ENCODE results near the gene UCMA.

Gene UCMA

DNA sequence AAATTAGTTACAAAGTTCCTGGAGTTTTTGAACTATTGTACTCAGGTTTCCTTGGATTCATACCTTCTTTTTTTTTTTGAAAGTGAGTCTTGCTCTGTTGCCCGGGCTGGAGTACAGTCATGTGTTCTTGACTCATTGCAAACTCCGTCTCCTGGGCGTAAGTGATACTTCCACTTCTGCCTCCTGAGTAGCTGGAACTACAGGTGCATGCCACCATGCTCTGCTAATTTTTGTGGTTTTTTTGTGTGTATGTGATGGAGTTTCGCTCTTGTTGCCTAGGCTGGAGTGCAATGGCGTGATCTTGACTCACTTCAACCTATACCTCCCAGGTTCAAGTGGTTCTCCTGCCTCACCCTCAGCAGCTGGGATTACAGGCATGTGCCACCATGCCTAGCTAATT is 50.5 kb downstream of the UCMA start:
- H3K27ac ChIP-seq: no peak overlapping the region
- H3K27me3 ChIP-seq (ENCODE audit: insufficient read depth, low read depth): no peaks in the 10 kb centered on the region
- no peaks in the 10 kb centered on the region for H4K20me1 ChIP-seq (ENCODE audit: insufficient read depth)
- no peaks in the 10 kb centered on the region for H3K79me2 ChIP-seq (ENCODE audit: insufficient read depth, low read depth)
- no peak overlapping the region for H3K9ac ChIP-seq
- H3K4me3 ChIP-seq (IDR thresholded peaks at IDR 0.05; ENCODE audit: insufficient read depth, low read depth, low read length): no peak overlapping the region
- H3K36me3 ChIP-seq (ENCODE audit: insufficient read depth): peaks cover 32% of the 10 kb centered on the region; the same call in 1 of the 2 replicates
- H2AFZ ChIP-seq (ENCODE audit: low read depth): no peak overlapping the region
- TF ChIP-seq, protein P1, sequence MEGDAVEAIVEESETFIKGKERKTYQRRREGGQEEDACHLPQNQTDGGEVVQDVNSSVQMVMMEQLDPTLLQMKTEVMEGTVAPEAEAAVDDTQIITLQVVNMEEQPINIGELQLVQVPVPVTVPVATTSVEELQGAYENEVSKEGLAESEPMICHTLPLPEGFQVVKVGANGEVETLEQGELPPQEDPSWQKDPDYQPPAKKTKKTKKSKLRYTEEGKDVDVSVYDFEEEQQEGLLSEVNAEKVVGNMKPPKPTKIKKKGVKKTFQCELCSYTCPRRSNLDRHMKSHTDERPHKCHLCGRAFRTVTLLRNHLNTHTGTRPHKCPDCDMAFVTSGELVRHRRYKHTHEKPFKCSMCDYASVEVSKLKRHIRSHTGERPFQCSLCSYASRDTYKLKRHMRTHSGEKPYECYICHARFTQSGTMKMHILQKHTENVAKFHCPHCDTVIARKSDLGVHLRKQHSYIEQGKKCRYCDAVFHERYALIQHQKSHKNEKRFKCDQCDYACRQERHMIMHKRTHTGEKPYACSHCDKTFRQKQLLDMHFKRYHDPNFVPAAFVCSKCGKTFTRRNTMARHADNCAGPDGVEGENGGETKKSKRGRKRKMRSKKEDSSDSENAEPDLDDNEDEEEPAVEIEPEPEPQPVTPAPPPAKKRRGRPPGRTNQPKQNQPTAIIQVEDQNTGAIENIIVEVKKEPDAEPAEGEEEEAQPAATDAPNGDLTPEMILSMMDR (conservative IDR thresholded peaks at IDR 0.05; ENCODE audit: low read depth, low read length): no peak
- H3K4me1 ChIP-seq (ENCODE audit: low read depth, poor library complexity, severe bottlenecking): no peaks in the 10 kb centered on the region
- H3K4me2 ChIP-seq: no peak overlapping the region

DNA sequence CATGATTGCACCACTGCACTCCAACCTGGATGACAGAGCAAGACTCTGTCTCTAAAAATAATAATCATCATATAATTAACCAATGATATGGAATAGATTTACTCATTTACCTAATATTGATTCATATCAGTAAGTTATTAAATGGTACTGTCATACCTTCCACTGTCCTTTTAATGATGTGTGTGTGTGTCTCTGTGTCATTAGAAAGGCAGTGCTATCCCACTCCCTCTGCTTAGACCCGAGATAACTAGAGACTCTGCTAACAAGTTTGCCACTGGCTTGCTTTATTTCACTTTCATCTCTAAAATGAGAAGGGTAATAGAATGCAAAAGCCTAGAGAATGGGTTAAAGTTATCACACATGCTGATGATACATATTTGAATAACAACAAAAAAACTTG is 51.8 kb downstream of the UCMA start:
- no peaks in the 10 kb centered on the region for H4K20me1 ChIP-seq (ENCODE audit: insufficient read depth)
- no peak overlapping the region for H3K4me2 ChIP-seq
- H3K79me2 ChIP-seq (ENCODE audit: insufficient read depth, low read depth): no peaks in the 10 kb centered on the region
- no peak overlapping the region for H3K9ac ChIP-seq
- H3K4me1 ChIP-seq (ENCODE audit: low read depth, poor library complexity, severe bottlenecking): no peaks in the 10 kb centered on the region
- no peak overlapping the region for H3K4me3 ChIP-seq (IDR thresholded peaks at IDR 0.05; ENCODE audit: insufficient read depth, low read depth, low read length)
- H3K27ac ChIP-seq: no peak overlapping the region
- peaks cover 30% of the 10 kb centered on the region; the same call in 1 of the 2 replicates for H3K36me3 ChIP-seq (ENCODE audit: insufficient read depth)
- H2AFZ ChIP-seq (ENCODE audit: low read depth): no peak overlapping the region
- H3K27me3 ChIP-seq (ENCODE audit: insufficient read depth, low read depth): no peaks in the 10 kb centered on the region
- TF ChIP-seq, protein P1 (conservative IDR thresholded peaks at IDR 0.05; ENCODE audit: low read depth, low read length): no peak

DNA sequence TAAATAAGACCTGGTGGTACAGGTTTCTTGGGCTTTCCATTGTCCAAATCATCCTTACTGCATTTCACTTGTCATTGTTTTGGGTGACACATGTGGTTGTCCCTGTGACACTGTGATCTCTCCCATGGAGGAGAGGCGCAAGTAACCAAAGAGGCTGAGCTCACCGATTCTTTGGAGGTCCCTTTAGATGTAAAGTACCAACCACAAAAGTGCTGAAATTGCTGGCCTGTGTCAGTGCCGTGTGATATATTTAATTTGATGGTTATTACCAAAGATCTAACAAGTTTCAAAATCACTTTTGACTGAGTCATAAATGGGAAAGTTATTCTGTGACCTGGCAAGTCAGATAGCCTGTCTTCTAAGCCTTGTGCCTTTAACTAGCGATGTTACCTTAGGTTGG is 53.4 kb downstream of the UCMA start:
- H3K4me2 ChIP-seq: no peak overlapping the region
- H3K79me2 ChIP-seq (ENCODE audit: insufficient read depth, low read depth): no peaks in the 10 kb centered on the region
- no peak overlapping the region for H3K9ac ChIP-seq
- H3K4me3 ChIP-seq (IDR thresholded peaks at IDR 0.05; ENCODE audit: insufficient read depth, low read depth, low read length): no peak overlapping the region
- no peaks in the 10 kb centered on the region for H3K27me3 ChIP-seq (ENCODE audit: insufficient read depth, low read depth)
- peaks cover 23% of the 10 kb centered on the region for H3K36me3 ChIP-seq (ENCODE audit: insufficient read depth)
- H3K27ac ChIP-seq: no peak overlapping the region
- no peak overlapping the region for H2AFZ ChIP-seq (ENCODE audit: low read depth)
- TF ChIP-seq, protein P1 (conservative IDR thresholded peaks at IDR 0.05; ENCODE audit: low read depth, low read length): no peak
- no peaks in the 10 kb centered on the region for H3K4me1 ChIP-seq (ENCODE audit: low read depth, poor library complexity, severe bottlenecking)
- H4K20me1 ChIP-seq (ENCODE audit: insufficient read depth): no peaks in the 10 kb centered on the region

DNA sequence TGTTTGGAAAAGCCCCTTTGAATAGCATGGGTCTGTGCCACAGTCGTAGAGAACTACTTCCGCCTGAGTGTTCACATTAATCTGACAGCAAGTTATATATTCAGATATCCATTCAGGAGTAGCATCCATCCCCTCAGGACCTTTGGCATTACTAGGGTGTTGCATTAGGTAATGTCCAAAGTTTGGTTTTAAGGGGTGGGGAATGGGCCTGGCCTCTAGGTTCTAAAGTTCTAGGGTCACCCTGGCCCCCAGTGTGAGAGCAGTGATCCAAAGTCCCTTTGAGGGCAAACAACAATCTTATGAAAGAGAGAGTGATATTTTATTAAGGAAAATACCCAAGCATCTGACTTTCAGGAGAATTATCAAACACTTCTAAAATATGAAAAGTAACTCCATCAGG is 60.6 kb downstream of the UCMA start:
- Histone ChIP-seq H3K36me3 (ENCODE audit: insufficient read depth) (peaks cover 18% of the 10 kb centered on the region), H4K20me1 (ENCODE audit: insufficient read depth) (no peaks in the 10 kb centered on the region), H3K9ac (no peak overlapping the region), H3K4me1 (ENCODE audit: low read depth, poor library complexity, severe bottlenecking) (no peaks in the 10 kb centered on the region), H3K4me2 (no peak overlapping the region), H2AFZ (ENCODE audit: low read depth) (no peak overlapping the region), H3K4me3 (IDR thresholded peaks at IDR 0.05; ENCODE audit: insufficient read depth, low read depth, low read length) (no peak overlapping the region), H3K79me2 (ENCODE audit: insufficient read depth, low read depth) (no peaks in the 10 kb centered on the region), H3K27ac (no peak overlapping the region), H3K27me3 (ENCODE audit: insufficient read depth, low read depth) (no peaks in the 10 kb centered on the region)
- TF ChIP-seq, protein P1 (conservative IDR thresholded peaks at IDR 0.05; ENCODE audit: low read depth, low read length): no peak

Measured in KMS-11 (cell line).